ENCODE results near the gene GALNT16.

DNA sequence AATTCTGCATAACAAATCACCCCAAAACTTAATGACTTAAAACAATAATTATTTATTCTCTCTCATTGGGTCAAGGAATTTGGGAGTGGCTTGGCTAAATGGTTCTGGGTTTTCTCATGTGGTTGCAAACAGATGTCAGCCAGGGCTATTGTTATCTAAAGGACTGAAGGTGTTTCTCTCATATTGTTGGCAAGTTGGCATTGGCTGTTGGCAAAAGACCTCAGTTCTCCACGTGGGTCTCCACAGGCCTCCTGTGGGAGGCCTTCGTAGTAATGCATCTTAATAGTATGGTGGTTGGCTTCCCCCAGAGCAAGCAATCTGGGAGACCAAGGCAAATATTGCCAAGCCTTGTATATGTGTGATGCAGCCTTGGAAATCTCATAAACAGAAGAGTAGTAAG lies 14.4 kb downstream of the GALNT16 start:
- TF ChIP-seq EZH2phosphoT487 (IDR thresholded peaks at IDR 0.05; ENCODE audit: borderline replicate concordance, low read length), result no peak
- TF ChIP-seq, protein P1, sequence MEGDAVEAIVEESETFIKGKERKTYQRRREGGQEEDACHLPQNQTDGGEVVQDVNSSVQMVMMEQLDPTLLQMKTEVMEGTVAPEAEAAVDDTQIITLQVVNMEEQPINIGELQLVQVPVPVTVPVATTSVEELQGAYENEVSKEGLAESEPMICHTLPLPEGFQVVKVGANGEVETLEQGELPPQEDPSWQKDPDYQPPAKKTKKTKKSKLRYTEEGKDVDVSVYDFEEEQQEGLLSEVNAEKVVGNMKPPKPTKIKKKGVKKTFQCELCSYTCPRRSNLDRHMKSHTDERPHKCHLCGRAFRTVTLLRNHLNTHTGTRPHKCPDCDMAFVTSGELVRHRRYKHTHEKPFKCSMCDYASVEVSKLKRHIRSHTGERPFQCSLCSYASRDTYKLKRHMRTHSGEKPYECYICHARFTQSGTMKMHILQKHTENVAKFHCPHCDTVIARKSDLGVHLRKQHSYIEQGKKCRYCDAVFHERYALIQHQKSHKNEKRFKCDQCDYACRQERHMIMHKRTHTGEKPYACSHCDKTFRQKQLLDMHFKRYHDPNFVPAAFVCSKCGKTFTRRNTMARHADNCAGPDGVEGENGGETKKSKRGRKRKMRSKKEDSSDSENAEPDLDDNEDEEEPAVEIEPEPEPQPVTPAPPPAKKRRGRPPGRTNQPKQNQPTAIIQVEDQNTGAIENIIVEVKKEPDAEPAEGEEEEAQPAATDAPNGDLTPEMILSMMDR (conservative IDR thresholded peaks at IDR 0.05; ENCODE audit: low read depth, low read length), result no peak
- no peak for TF ChIP-seq EZH2 (IDR thresholded peaks at IDR 0.05; ENCODE audit: low read length, unreplicated experiment)

All from PC-3 (cell line).